ENCODE data around the gene DOCK11. TPM values are rescaled to one million over a fixed set of nuclear protein-coding genes. Genes with fewer than 3 reads are reported as not detected.

Gene DOCK11
- total and polyA plus RNA-seq, 10 of the 15 experiments (the other 5 are each of a cell fraction or from before 2014, with no cell fraction given) = 16.3 to 30.7 (median 19.8) TPM

DNA sequence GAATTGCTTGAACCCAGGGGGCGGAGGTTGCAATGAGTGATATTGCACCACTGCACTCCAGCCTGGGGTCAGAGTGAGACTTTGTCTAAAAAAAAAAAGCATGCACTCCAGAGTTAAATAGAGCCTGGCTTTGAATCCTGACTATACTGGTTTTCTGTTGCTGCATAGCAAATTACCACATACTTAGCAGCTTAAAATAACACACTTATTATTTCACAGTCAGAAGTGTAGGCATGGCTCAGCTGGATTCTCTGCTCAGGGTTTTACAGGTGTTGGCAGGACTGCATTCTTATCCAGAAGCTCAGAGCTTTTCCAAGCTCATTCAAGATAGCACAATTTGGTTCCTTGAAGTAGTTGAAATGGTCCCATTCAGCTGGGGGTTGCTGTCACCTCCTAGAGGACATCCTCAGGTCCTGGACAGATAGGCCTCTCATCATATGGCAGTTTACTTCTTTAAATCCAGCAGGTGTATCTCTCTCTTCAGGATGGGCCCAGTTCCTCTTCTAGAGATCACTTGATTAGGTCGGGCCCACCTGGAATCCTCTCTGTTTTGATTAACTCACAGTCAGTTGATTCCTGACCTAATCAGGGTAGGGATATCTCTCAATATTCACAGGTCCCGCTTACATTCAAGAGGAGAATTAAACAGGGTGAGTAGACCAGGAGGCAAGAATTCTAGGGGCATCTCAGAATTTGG is 26.8 kb downstream of the DOCK11 start:
- H3K27me3 ChIP-seq (replicated peaks in 1 of 2; ENCODE audit: control insufficient read depth in 2 of 2, insufficient read depth in 2 of 2, low read length in 1 of 2) = no peaks in the 10 kb centered on the region
- H3K4me3 ChIP-seq = no peak overlapping the region
- no peak overlapping the region for H2AFZ ChIP-seq (ENCODE audit: control insufficient read depth, low read depth, low read length)
- intact Hi-C loops (cut with micrococcal nuclease; ENCODE audit: unreplicated experiment) = no loop called here
- in situ Hi-C loops (cut with MboI) = no loop called here
- no peaks in the 10 kb centered on the region for H3K9me3 ChIP-seq (replicated peaks; ENCODE audit: control insufficient read depth, insufficient read depth, low read length)
- RAD21 ChIA-PET (ENCODE audit: unreplicated experiment) = no interaction called here
- H4K20me1 ChIP-seq (ENCODE audit: control insufficient read depth, insufficient read depth) = no peaks in the 10 kb centered on the region
- no peak for DNase-seq (ENCODE audit: low read depth, low spot score)
- no peak overlapping the region for H3K4me2 ChIP-seq (ENCODE audit: control insufficient read depth, insufficient read depth)
- no peaks in the 10 kb centered on the region; the same call in 1 of the 2 replicates for H3K79me2 ChIP-seq (ENCODE audit: control insufficient read depth, insufficient read depth, low read length)
- no peak overlapping the region for H3K27ac ChIP-seq (ENCODE audit: control insufficient read depth, insufficient read depth)
- TF ChIP-seq HDAC6 (IDR thresholded peaks at IDR 0.05; ENCODE audit: unreplicated experiment) (no peak), SIN3A (IDR thresholded peaks at IDR 0.05; ENCODE audit: low read depth, low read length) (no peak), KAT2A (conservative IDR thresholded peaks at IDR 0.05; ENCODE audit: control insufficient read depth, low read depth, low read length) (no peak), IRF4 (IDR thresholded peaks at IDR 0.05; ENCODE audit: low read depth, low read length) (no peak)
- peaks cover 2% of the 10 kb centered on the region; the same call in 1 of the 2 replicates for H3K4me1 ChIP-seq (ENCODE audit: control insufficient read depth, insufficient read depth, low read length)
- H3K36me3 ChIP-seq (ENCODE audit: control insufficient read depth in 2 of 2, insufficient read depth in 2 of 2, low read length in 1 of 2) = no peaks in the 10 kb centered on the region
- no peak for FAIRE-seq
- no TSS peak for BruUV-seq (replicated peaks)
- no peak overlapping the region for H3K9ac ChIP-seq (ENCODE audit: control insufficient read depth, insufficient read depth, low read length)
- WGBS (ENCODE audit: insufficient coverage, insufficient replicate concordance, low lambda C conversion rate, missing lambda C conversion rate) = 38% methylated on average over 3 of the region's 3 CpGs
- SMC1A ChIA-PET (ENCODE audit: uncharacterized antibody, unreplicated experiment) = no interaction called here
- no peak for ATAC-seq
- CTCF ChIA-PET = no interaction called here
- POLR2A ChIA-PET = no interaction called here

DNA sequence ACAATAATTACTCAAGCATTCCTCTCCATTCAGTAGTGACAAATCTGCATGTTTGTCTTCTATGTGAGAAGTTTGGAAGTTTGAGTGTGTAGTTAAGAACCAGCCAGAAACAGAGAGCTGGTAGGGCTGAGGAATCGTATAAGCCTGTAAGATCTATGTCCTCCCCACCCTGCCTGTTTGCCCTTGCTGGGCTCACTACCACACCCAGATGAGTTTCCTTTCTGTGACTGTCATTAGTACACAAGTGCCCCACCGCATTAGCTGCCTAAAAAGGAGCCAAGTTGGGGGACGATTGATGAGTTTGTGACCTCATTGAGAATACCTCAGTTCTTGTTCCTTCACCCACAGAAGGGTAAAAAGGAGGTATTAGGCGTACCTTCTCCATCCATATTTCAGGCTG is 28.3 kb downstream of the DOCK11 start:
- Histone ChIP-seq H2AFZ (ENCODE audit: control insufficient read depth, low read depth, low read length) (no peak overlapping the region), H4K20me1 (ENCODE audit: control insufficient read depth, insufficient read depth) (no peaks in the 10 kb centered on the region), H3K27me3 (replicated peaks in 1 of 2; ENCODE audit: control insufficient read depth in 2 of 2, insufficient read depth in 2 of 2, low read length in 1 of 2) (no peaks in the 10 kb centered on the region), H3K9ac (ENCODE audit: control insufficient read depth, insufficient read depth, low read length) (peak overlapping the region; percentile 4; the same call in 1 of the 2 replicates), H3K4me2 (ENCODE audit: control insufficient read depth, insufficient read depth) (peak overlapping the region; percentile 47; the same call in 1 of the 2 replicates), H3K27ac (ENCODE audit: control insufficient read depth, insufficient read depth) (peak overlapping the region; percentile 20; the same call in 1 of the 2 replicates), H3K79me2 (ENCODE audit: control insufficient read depth, insufficient read depth, low read length) (no peaks in the 10 kb centered on the region; the same call in 1 of the 2 replicates), H3K4me1 (ENCODE audit: control insufficient read depth, insufficient read depth, low read length) (peaks cover 2% of the 10 kb centered on the region; the same call in 1 of the 2 replicates), H3K36me3 (ENCODE audit: control insufficient read depth in 2 of 2, insufficient read depth in 2 of 2, low read length in 1 of 2) (no peaks in the 10 kb centered on the region), H3K4me3 (no peak overlapping the region), H3K9me3 (replicated peaks; ENCODE audit: control insufficient read depth, insufficient read depth, low read length) (no peaks in the 10 kb centered on the region)
- no peak for TF ChIP-seq MTA2 (IDR thresholded peaks at IDR 0.05; ENCODE audit: low read depth)
- TF ChIP-seq SRF (IDR thresholded peaks at IDR 0.05; ENCODE audit: low read depth in 2 of 2, low read length in 2 of 2) = peak; percentile 21 to 56; a peak in 1 of 4 replicates
- peak; percentile 22; the same call in 1 of the 2 replicates for TF ChIP-seq RUNX3 (IDR thresholded peaks at IDR 0.05; ENCODE audit: low read length)
- CTCF ChIA-PET = interaction anchor here (0.6 kb wide), 1 partner anchor 655 kb away, joined by 3 read pairs; no protein-coding TSS in a partner anchor
- DNase-seq (ENCODE audit: low read depth, low spot score) (no peak), ATAC-seq (no peak), FAIRE-seq (no peak)
- SMC1A ChIA-PET (ENCODE audit: uncharacterized antibody, unreplicated experiment) = no interaction called here
- 1% methylated on average over 4 of the region's 4 CpGs for WGBS (ENCODE audit: insufficient coverage, insufficient replicate concordance, low lambda C conversion rate, missing lambda C conversion rate)
- in situ Hi-C loops (cut with MboI) (no loop called here), intact Hi-C loops (cut with micrococcal nuclease; ENCODE audit: unreplicated experiment) (no loop called here)
- BruUV-seq (replicated peaks) = no TSS peak
- POLR2A ChIA-PET = no interaction called here
- RAD21 ChIA-PET (ENCODE audit: unreplicated experiment) = no interaction called here
